ENCODE data around the gene TRAPPC6A.

TRAPPC6A gene

DNA sequence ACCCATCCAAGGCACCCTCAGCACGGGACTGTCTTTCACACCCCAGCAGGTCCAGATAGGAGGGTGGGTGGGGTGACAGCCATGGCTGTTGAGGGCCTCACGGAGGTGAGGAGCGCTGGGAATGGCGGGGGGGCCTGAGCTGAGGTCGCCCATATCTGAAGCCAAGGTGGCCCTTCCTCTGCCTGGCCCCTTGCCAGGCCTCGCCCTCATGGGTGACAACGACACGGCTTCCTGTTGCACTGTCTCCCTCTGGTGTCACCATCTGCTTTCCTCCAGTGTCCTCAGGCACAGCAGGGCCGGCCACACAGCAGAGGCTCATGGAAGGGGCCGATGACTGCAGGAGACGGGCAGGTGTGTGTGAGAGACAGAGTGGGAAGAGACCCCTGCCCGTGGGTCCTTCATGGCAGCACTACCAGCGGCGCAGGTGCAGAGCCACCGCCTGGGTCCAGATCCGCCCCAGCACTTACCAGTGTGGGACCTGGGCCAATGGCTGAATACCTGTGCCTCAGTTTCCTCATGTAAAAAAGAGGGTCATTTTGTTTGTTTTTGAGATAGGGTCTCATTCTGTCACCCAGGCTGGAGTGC lies 9.2 kb downstream of the TRAPPC6A start:
- no peaks in the 10 kb centered on the region for H3K27me3 ChIP-seq (ENCODE audit: control insufficient read depth, low read length)
- H3K79me2 ChIP-seq (ENCODE audit: control insufficient read depth, low read length), result peaks cover 6% of the 10 kb centered on the region
- no peak overlapping the region for H3K4me2 ChIP-seq (ENCODE audit: low read length)
- H4K20me1 ChIP-seq (ENCODE audit: control insufficient read depth, insufficient read depth, low read depth, low read length), result no peaks in the 10 kb centered on the region
- no peaks in the 10 kb centered on the region for H3F3A ChIP-seq (ENCODE audit: control insufficient read depth, insufficient read depth)
- H3K27ac ChIP-seq (ENCODE audit: low read depth, low read length), result no peak overlapping the region
- H3K4me3 ChIP-seq (ENCODE audit: low read length), result no peak overlapping the region
- H3K9me2 ChIP-seq (replicated peaks; ENCODE audit: control insufficient read depth, low read length), result no peaks in the 10 kb centered on the region
- H3K9me3 ChIP-seq (ENCODE audit: control insufficient read depth, insufficient read depth, low read length), result no peaks in the 10 kb centered on the region
- TF ChIP-seq, protein P1, sequence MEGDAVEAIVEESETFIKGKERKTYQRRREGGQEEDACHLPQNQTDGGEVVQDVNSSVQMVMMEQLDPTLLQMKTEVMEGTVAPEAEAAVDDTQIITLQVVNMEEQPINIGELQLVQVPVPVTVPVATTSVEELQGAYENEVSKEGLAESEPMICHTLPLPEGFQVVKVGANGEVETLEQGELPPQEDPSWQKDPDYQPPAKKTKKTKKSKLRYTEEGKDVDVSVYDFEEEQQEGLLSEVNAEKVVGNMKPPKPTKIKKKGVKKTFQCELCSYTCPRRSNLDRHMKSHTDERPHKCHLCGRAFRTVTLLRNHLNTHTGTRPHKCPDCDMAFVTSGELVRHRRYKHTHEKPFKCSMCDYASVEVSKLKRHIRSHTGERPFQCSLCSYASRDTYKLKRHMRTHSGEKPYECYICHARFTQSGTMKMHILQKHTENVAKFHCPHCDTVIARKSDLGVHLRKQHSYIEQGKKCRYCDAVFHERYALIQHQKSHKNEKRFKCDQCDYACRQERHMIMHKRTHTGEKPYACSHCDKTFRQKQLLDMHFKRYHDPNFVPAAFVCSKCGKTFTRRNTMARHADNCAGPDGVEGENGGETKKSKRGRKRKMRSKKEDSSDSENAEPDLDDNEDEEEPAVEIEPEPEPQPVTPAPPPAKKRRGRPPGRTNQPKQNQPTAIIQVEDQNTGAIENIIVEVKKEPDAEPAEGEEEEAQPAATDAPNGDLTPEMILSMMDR (IDR thresholded peaks at IDR 0.05; ENCODE audit: low read depth, low read length, poor library complexity, severe bottlenecking), result no peak
- TF ChIP-seq EZH2phosphoT487 (IDR thresholded peaks at IDR 0.05; ENCODE audit: borderline replicate concordance, low read length), result no peak
- no peaks in the 10 kb centered on the region for H3K36me3 ChIP-seq (ENCODE audit: control insufficient read depth, low read length)
- H3K4me1 ChIP-seq (ENCODE audit: control insufficient read depth, low read length), result peaks cover 17% of the 10 kb centered on the region

DNA sequence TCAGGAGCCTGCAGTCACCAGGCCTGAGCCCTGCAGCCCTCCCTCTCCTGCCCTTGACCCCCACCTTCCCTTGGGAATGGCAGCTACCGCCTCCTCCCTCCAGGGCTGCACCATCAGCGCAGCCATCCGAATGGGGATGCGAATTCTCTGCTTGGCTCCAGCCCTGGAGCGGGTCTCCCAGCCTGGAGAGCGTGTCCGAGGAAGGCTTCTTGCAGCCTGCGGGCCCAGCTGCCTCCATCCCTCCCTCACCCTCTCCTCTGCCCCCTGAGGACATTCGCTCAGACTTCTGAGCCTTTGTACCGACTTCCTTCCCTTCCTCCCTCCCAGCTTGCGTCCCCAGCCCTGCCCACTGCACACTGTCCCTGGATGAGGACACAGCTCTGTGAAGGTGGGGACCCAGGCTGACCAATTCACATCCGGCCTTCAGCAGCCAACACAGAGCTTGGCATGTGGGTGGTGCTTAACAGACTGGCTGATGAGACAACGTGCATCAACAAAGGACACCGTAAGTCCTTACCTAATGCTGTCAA lies 11.2 kb downstream of the TRAPPC6A start:
- Histone ChIP-seq H3K4me2 (ENCODE audit: low read length) (no peak overlapping the region), H3K4me1 (ENCODE audit: control insufficient read depth, low read length) (peaks cover 14% of the 10 kb centered on the region), H3K27me3 (ENCODE audit: control insufficient read depth, low read length) (no peaks in the 10 kb centered on the region), H3K9me3 (ENCODE audit: control insufficient read depth, insufficient read depth, low read length) (no peaks in the 10 kb centered on the region), H3K4me3 (ENCODE audit: low read length) (no peak overlapping the region), H3K36me3 (ENCODE audit: control insufficient read depth, low read length) (no peaks in the 10 kb centered on the region), H3K79me2 (ENCODE audit: control insufficient read depth, low read length) (0 out of 2 replicates have a peak, but pooled peaks cover 3% of the 10 kb centered on the region), H3F3A (ENCODE audit: control insufficient read depth, insufficient read depth) (no peaks in the 10 kb centered on the region), H3K9me2 (replicated peaks; ENCODE audit: control insufficient read depth, low read length) (no peaks in the 10 kb centered on the region), H4K20me1 (ENCODE audit: control insufficient read depth, insufficient read depth, low read depth, low read length) (no peaks in the 10 kb centered on the region), H3K27ac (ENCODE audit: low read depth, low read length) (no peak overlapping the region)
- no peak for TF ChIP-seq EZH2phosphoT487 (IDR thresholded peaks at IDR 0.05; ENCODE audit: borderline replicate concordance, low read length)
- TF ChIP-seq, protein P1 (IDR thresholded peaks at IDR 0.05; ENCODE audit: low read depth, low read length, poor library complexity, severe bottlenecking), result no peak

DNA sequence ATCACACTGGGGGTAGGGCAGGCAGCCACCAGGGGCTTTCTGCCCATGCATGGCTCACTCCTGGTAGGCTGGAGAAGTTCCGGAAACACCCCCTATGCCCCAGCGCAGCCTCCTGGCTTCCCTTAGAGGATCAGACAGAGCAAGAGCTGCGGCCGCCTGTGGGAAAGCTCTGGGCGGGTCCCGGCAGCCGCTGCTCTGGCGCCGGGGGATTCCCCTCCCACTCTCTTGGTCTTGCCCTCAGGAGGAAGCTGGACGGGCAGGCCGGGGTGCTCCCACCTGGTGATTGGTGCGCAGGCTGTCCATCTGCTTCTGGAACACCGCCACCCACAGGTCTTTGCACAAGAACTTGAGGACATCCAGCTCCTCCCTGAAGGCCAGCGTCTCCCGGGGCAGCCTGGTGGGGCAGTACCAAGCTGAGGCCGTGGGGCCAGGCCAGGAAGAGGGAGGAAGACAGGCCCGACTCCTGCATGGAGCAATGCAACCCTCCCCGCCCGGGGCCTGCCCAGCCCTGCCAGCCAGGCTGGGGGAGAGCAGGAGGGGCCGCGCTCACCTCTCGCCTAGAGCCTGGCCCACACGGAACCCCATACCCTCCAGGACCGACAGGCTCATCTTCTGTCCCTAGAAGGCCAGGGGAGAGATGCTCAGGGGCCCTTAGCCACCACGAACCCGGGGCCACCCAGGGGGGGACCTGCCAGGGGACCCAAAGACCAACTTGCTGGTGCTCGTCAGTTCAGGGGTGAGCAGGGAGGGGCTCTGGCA lies 13.3 kb downstream of the TRAPPC6A start:
- H3K4me1 ChIP-seq (ENCODE audit: control insufficient read depth, low read length), result peaks cover 14% of the 10 kb centered on the region

More for the DNA sequence above, 13.3 kb downstream of the TRAPPC6A start:
- no peaks in the 10 kb centered on the region for H3K36me3 ChIP-seq (ENCODE audit: control insufficient read depth, low read length)
- no peaks in the 10 kb centered on the region for H3F3A ChIP-seq (ENCODE audit: control insufficient read depth, insufficient read depth)
- H4K20me1 ChIP-seq (ENCODE audit: control insufficient read depth, insufficient read depth, low read depth, low read length), result no peaks in the 10 kb centered on the region
- H3K4me2 ChIP-seq (ENCODE audit: low read length), result peak overlapping the region; percentile 21; the same call in 1 of the 2 replicates
- no peak overlapping the region for H3K4me3 ChIP-seq (ENCODE audit: low read length)
- H3K9me3 ChIP-seq (ENCODE audit: control insufficient read depth, insufficient read depth, low read length), result no peaks in the 10 kb centered on the region
- no peak for TF ChIP-seq EZH2phosphoT487 (IDR thresholded peaks at IDR 0.05; ENCODE audit: borderline replicate concordance, low read length)
- TF ChIP-seq, protein P1 (IDR thresholded peaks at IDR 0.05; ENCODE audit: low read depth, low read length, poor library complexity, severe bottlenecking), result no peak
- no peaks in the 10 kb centered on the region for H3K9me2 ChIP-seq (replicated peaks; ENCODE audit: control insufficient read depth, low read length)
- H3K27me3 ChIP-seq (ENCODE audit: control insufficient read depth, low read length), result peaks cover 6% of the 10 kb centered on the region; the same call in 1 of the 2 replicates
- H3K79me2 ChIP-seq (ENCODE audit: control insufficient read depth, low read length), result no peaks in the 10 kb centered on the region
- no peak overlapping the region for H3K27ac ChIP-seq (ENCODE audit: low read depth, low read length)
